NB4 (cell line): ENCODE data around the gene DENND4B.

Experiments used
- CTCF ChIP-seq: IDR thresholded peaks from one replicate; pipeline ENCODE4 v1.5.1; 2012; ENCODE audit warnings: low read depth, low read length
- MAX ChIP-seq: IDR thresholded peaks from 2 replicates; pipeline ENCODE4 v1.6.1; 2011; ENCODE audit warnings: low read depth, low read length
- POLR2A ChIP-seq: IDR thresholded peaks from 2 replicates; pipeline ENCODE4 v1.6.1; 2011; ENCODE audit warnings: mild to moderate bottlenecking; ENCODE audit not compliant: insufficient read length; ENCODE audit errors: extremely low read depth

GRCh38 chr1:153991806-153992205 is 45.3 kb upstream of the DENND4B start:
- no peak for TF ChIP-seq CTCF
- TF ChIP-seq POLR2A = no peak
- no peak for TF ChIP-seq MAX
